Stomach (tissue), 4 donors: ENCODE results near the gene NIFK.

Experiments
- CTCF ChIP-seq, 7 experiments: fragments of 450-650 bp in 4 of 7; fragments of 200-600 bp in 3 of 7; sonication (generic) in 3 of 7; IDR thresholded peaks; one replicate each; pipeline ENCODE4 v1.5.1; 2016 to 2019; ENCODE audit warnings: antibody characterized with exemption in 7 of 7, control low read depth in 2 of 7, mild to moderate bottlenecking in 1 of 7
- EP300 ChIP-seq: sonication (generic); formaldehyde crosslinking; IDR thresholded peaks from one replicate; pipeline ENCODE4 v1.6.1; 2017; ENCODE audit warnings: antibody characterized with exemption
- POLR2AphosphoS5 ChIP-seq, 3 donors: sonication (generic); formaldehyde crosslinking; IDR thresholded peaks; one replicate each; pipeline ENCODE4 v1.6.1; 2016; ENCODE audit warnings: antibody characterized with exemption in 3 of 3

GRCh38 chr2:121777699-121778058, 41.0 kb upstream of the NIFK start:
- TF ChIP-seq CTCF (IDR thresholded peaks at IDR 0.05) (no peak), POLR2AphosphoS5 (IDR thresholded peaks at IDR 0.05) (no peak), EP300 (no peak)
